Right atrium auricular region (tissue), 2 donors: ENCODE measurements around the gene R3HDML. TPM values are rescaled to one million over a fixed set of nuclear protein-coding genes. Genes with fewer than 3 reads are reported as not detected.

Experiments used
- DNase-seq: peaks from one replicate; pipeline ENCODE4 v3.0.0-alpha.2; 2019; ENCODE audit warnings: low spot score
- H3K27ac ChIP-seq, 2 donors: fragments of 200-600 bp; sonication (generic); 1 replicate in 1 of 2; 2 replicates in 1 of 2; pipeline ENCODE4 v1.5.1; 2016 to 2019
- H3K27me3 ChIP-seq, 2 donors: fragments of 200-600 bp; sonication (generic); one replicate each; pipeline versions ENCODE4 v1.5.1 to v1.6.0; 2017 to 2019
- H3K36me3 ChIP-seq: fragments of 200-600 bp; sonication (generic); one replicate; pipeline ENCODE4 v1.5.1; 2016
- H3K4me1 ChIP-seq, 2 donors: fragments of 200-600 bp; sonication (generic); one replicate each; pipeline versions ENCODE4 v1.5.1 to v1.6.0; 2017 to 2019
- H3K4me3 ChIP-seq, 2 donors: fragments of 200-600 bp; sonication (generic); 1 replicate in 1 of 2; 2 replicates in 1 of 2; pipeline ENCODE4 v1.5.1; 2017 to 2019; ENCODE audit warnings: mild to moderate bottlenecking in 1 of 2, moderate library complexity in 1 of 2
- H3K9me3 ChIP-seq, 2 donors: fragments of 200-600 bp; sonication (generic); one replicate each; pipeline ENCODE4 v1.5.1; 2019
- total RNA-seq, 2 donors: library from RNA; depleted of rRNA; stranded (reverse); fragments of >200 nt; gene quantifications; one replicate each; pipeline ENCODE4 v1.1.0, GENCODE V29; 2016
- TF ChIP-seq, protein P1 (sequence below), 2 donors: fragments of 200-600 bp; sonication (generic); IDR thresholded peaks; one replicate each; pipeline ENCODE4 v1.5.1; 2019; ENCODE audit warnings: antibody characterized with exemption in 2 of 2

R3HDML gene
- total RNA-seq, 2 donors from 2014 or later, result not detected

DNA sequence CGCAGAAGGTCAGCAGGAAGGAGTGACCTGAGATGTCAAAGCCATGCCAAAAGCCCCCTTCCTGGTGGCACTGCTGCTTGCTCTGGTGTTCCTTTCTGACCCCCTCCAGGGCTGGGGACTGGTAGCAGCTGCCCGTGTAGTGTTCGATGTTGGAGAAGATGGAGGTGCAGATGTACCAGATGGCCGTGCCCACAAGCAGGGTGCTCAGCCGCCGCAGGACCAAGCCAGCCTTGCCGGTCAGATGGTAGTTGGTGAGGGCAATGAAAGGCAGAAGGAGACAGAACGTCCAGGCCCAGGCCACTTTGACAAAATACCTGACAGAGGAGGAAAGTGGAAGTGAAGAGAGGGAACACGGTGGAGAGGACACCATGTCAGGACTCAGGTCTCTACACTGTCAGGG is 29.9 kb upstream of the R3HDML start:
- Histone ChIP-seq H3K4me1 (peaks cover 0 to 61% of the 10 kb centered on the region in 2 donors), H3K27ac (peak overlapping the region; percentile 62 to 88), H3K9me3 (no peaks in the 10 kb centered on the region), H3K27me3 (no peaks in the 10 kb centered on the region), H3K4me3 (no peak overlapping the region), H3K36me3 (peaks cover 6% of the 10 kb centered on the region)
- DNase-seq, result no peak
- TF ChIP-seq, protein P1, sequence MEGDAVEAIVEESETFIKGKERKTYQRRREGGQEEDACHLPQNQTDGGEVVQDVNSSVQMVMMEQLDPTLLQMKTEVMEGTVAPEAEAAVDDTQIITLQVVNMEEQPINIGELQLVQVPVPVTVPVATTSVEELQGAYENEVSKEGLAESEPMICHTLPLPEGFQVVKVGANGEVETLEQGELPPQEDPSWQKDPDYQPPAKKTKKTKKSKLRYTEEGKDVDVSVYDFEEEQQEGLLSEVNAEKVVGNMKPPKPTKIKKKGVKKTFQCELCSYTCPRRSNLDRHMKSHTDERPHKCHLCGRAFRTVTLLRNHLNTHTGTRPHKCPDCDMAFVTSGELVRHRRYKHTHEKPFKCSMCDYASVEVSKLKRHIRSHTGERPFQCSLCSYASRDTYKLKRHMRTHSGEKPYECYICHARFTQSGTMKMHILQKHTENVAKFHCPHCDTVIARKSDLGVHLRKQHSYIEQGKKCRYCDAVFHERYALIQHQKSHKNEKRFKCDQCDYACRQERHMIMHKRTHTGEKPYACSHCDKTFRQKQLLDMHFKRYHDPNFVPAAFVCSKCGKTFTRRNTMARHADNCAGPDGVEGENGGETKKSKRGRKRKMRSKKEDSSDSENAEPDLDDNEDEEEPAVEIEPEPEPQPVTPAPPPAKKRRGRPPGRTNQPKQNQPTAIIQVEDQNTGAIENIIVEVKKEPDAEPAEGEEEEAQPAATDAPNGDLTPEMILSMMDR (IDR thresholded peaks at IDR 0.05), result no peak

DNA sequence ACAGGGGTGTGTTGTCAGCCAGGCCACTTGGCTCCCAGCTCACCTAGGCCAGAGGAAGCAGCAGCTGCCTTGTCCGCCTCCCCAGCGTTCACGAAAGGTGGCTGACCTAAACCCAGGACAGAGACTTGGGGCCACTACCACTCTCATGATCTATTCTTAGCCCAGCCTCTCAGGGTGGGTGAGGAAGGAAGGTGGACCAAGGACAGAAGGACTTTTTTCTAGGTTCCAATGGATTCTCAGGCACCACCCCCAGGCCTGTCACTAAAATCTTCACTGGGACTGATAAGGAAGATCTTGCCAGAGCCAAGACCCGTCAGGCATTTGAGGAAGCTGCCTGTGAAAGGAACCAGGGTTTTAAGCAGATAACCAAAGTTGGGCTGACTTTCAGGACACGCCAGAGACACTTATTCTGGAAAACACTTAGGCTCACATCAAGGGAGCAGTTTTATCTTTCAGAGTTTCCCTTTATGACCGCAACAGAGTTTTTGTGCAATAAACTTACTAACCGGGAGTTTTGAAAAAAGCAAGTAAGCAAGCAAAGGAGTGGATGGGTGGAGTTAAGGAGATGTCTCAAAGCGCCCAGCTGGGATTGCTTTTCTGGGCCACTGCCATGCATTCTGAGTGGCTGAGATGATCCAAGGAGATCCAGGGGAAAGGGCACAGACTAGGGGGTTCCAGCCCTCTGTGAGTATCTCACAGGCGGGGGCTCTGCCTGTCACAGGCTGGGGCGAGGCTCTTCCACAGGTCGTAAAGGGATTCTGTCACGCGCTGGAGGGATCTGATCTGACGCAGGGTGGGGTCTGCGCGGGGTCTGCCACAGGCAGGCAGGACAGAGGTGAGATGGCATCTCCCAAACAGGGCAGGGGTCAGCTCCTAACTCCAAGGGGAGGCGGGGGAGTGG is 26.8 kb upstream of the R3HDML start:
- DNase-seq, result peak; percentile 68
- Histone ChIP-seq H3K4me3 (peak overlapping the region; percentile 86 to 93), H3K9me3 (no peaks in the 10 kb centered on the region), H3K27me3 (no peaks in the 10 kb centered on the region), H3K4me1 (peaks cover 0 to 46% of the 10 kb centered on the region in 2 donors), H3K27ac (peak overlapping the region; percentile 86 to 88), H3K36me3 (peaks cover 6% of the 10 kb centered on the region)
- TF ChIP-seq, protein P1 (IDR thresholded peaks at IDR 0.05), result no peak

DNA sequence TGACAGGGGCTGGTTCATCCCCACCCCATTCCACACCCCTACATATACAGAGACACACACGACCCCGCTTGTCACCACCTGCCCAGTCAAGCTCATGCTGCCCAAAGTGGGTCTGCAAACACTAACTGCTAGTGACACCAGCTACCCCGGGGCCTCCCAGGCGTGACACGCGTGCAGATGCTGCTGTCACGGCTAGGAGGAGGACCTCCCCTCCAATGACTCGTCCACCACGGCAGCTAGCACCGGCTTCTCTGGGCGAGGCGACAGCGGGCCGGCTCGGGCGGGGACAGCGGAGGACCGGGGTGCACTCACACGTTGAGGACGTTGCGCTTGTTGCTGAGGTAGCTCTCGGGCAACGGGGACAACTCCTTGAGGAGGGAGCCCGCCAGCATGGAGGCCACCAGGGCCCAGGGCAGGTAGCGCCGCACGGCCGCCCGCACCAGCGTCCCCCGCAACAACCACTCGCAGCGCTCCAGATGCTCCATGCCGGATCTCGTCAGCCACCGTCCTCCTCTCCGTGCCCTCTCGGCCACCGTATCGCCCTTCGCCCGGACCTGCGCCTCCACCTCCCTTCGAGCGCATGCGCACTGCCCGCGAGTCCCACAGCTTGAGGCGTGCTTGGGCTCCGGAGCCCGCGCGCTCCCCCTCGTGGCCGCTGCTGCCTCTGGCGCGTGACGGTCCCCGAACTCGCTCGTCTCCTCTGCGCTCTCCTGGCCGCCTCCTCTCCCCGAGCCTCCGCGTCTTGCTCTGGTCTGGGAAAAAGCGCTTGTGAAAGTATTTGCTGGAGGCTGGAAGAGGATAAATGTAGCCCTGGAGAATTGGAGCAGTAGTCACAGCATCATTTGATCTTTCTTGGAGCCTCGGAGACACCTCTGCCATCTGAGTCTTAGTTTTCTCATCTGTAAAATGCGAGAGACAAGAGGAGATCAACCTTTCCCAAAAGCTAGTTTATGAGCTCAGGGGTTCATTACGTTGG is 25.9 kb upstream of the R3HDML start, which contains the start of gene FITM2:
Gene FITM2 (minus strand): TSS at position 539 of the 976 bp plus-strand sequence. CDS start 54 bp downstream, at position 485.
- TF ChIP-seq, protein P1 (IDR thresholded peaks at IDR 0.05), result peak; percentile 90 to 98
- Histone ChIP-seq H3K27me3 (no peaks in the 10 kb centered on the region), H3K4me1 (peaks cover 0 to 43% of the 10 kb centered on the region in 2 donors), H3K27ac (peak within 1 kb of the TSS; percentile 86 to 88), H3K9me3 (no peaks in the 10 kb centered on the region), H3K36me3 (peaks cover 6% of the 10 kb centered on the region), H3K4me3 (peak within 1 kb of the TSS; percentile 86 to 93)
- DNase-seq, result peak; percentile 98

DNA sequence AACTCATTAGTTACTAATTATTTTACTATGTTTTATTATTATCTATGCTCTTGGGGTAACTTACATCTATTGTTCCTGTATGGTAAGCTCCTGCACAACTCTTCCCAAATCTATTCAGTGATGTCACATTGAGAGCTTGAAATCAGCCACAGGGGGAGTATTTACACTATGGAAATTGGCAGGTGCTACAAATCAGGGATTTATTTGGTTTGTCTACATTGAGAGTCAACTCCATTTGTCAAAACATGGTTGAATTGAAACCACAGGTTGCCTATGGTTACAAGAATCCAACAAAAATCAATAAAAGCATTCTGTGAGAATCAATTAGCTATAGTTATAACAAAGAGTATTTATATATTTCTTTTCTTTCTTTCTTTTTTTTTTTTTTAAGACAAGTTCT is 22.0 kb upstream of the R3HDML start:
- Histone ChIP-seq H3K9me3 (no peaks in the 10 kb centered on the region), H3K27ac (no peak overlapping the region), H3K36me3 (no peaks in the 10 kb centered on the region), H3K27me3 (no peaks in the 10 kb centered on the region), H3K4me1 (peaks cover 0 to 11% of the 10 kb centered on the region in 2 donors), H3K4me3 (no peak overlapping the region)
- DNase-seq, result no peak
- TF ChIP-seq, protein P1 (IDR thresholded peaks at IDR 0.05), result no peak

DNA sequence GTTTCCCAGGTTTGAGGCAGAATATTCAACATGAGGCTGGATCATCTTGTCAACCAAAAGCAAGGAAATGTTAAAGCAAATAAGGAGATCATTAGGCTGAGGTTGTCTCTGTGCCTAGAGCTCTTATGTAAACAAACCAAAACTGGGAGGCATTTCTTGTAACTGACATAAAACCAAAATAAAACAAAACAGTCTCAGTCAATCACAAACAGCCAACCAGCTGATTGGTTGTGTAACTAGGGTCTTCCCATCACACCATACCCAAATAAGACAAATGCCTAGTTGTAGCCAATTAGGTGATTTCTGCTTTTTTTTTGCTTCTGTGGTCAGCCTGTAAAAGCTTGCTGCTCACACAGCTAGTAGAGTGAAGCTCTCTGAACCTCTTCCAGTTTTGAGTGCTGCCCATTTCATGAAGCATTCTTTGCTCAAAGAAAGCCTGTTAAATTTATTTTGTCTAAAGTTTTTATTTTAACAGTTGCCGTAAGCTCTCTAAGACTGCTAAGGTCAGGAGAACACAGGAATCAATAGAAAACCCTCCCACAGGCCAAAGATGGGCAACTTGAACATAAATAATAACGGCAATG is 16.9 kb upstream of the R3HDML start:
- TF ChIP-seq, protein P1 (IDR thresholded peaks at IDR 0.05), result no peak
- H3K4me1 ChIP-seq, result no peaks in the 10 kb centered on the region
- H3K36me3 ChIP-seq, result no peaks in the 10 kb centered on the region
- no peak overlapping the region for H3K4me3 ChIP-seq
- no peak overlapping the region for H3K27ac ChIP-seq
- no peaks in the 10 kb centered on the region for H3K9me3 ChIP-seq
- no peak for DNase-seq
- H3K27me3 ChIP-seq, result no peaks in the 10 kb centered on the region
